Measurements from ENCODE around the gene GNG11. TPM values are rescaled to one million over a fixed set of nuclear protein-coding genes. Genes with fewer than 3 reads are reported as not detected.

GNG11 gene
- total RNA-seq, 3 donors from 2014 or later, result 1.7 to 7.7 (median 3.4) TPM

GRCh38 chr7:93964262-93964661 is 42.7 kb downstream of the GNG11 start:
- Histone ChIP-seq H3K4me1 (ENCODE audit: low read depth) (no peaks in the 10 kb centered on the region), H3K36me3 (ENCODE audit: low read depth) (no peaks in the 10 kb centered on the region), H3K9me3 (no peaks in the 10 kb centered on the region), H3K4me3 (no peak overlapping the region)
- DNase-seq (no peak), ATAC-seq (no peak)
- no peak for TF ChIP-seq CTCF (IDR thresholded peaks at IDR 0.05)
- intact Hi-C loops (cut with DNase I, micrococcal nuclease), result no loop called here

DNA sequence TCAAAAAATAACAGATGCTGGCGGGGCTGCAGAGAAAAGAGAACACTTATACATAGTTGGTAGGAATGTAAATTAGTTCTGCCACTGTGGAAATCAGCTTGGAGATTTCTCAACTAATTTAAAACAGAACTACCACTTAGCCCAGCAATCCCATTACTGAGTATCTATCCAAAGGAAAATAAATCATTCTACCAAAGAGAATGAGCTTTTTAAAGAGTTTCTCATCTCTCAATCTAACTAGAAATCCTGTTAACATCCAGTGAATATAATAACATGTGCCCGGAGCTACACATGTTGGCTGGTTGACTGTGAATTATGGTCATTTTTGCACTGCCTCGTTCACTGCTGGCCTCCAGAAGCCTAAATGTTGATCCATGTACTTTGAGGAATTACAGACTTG is 43.3 kb downstream of the GNG11 start:
- Histone ChIP-seq H3K4me3 (no peak overlapping the region), H3K9me3 (no peaks in the 10 kb centered on the region), H3K4me1 (ENCODE audit: low read depth) (no peaks in the 10 kb centered on the region), H3K36me3 (ENCODE audit: low read depth) (no peaks in the 10 kb centered on the region)
- no peak for ATAC-seq
- intact Hi-C loops (cut with DNase I, micrococcal nuclease), result no loop called here
- DNase-seq, result no peak
- TF ChIP-seq CTCF (IDR thresholded peaks at IDR 0.05), result no peak

- intact Hi-C loops (cut with DNase I, micrococcal nuclease), result no loop called here
- Histone ChIP-seq H3K36me3 (ENCODE audit: low read depth) (no peaks in the 10 kb centered on the region), H3K9me3 (no peaks in the 10 kb centered on the region), H3K4me1 (ENCODE audit: low read depth) (no peaks in the 10 kb centered on the region), H3K4me3 (no peak overlapping the region)
- no peak for DNase-seq
- TF ChIP-seq CTCF (IDR thresholded peaks at IDR 0.05), result no peak
- ATAC-seq, result no peak
Measured at GRCh38 chr7:93968911-93969620, 47.5 kb downstream of the GNG11 start.

DNA sequence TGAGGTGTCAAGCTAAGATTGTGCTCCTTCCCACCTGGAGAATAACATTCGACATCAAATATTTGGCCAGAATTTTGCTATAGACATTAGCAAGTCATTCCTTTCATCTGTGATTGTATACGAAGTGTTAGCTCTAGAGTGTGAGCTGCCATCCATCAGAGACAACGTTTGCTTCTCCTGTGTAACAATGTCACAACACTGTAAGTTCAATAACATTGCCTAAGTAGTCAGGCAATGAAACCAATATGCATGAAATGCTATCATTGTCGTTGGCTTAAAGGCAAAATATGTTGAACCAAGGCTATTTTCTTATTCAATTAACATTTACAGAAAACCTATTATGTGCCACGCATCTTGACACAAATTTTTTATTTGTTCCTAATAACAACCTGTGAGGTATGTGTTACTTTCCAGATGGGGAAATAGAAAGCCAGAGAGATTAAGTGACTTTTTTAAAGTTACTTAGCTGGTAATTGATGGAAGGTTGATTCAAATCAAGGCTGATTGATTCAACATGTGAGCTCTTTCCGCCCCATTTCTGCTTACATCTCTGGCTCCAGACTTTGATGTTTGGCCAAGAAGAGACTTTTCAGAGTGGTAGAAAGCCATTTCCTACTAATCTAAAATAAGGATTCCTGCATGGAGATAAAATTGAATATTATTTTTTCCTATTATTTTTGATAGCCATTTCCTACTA is 50.6 kb downstream of the GNG11 start:
- no peak for ATAC-seq
- Histone ChIP-seq H3K4me1 (ENCODE audit: low read depth) (no peaks in the 10 kb centered on the region), H3K4me3 (no peak overlapping the region), H3K9me3 (no peaks in the 10 kb centered on the region), H3K36me3 (ENCODE audit: low read depth) (no peaks in the 10 kb centered on the region)
- no peak for TF ChIP-seq CTCF (IDR thresholded peaks at IDR 0.05)
- intact Hi-C loops (cut with DNase I, micrococcal nuclease), result no loop called here
- DNase-seq, result no peak

GRCh38 chr7:93973134-93973533 is 51.6 kb downstream of the GNG11 start:
- ATAC-seq, result no peak
- TF ChIP-seq CTCF (IDR thresholded peaks at IDR 0.05), result no peak
- intact Hi-C loops (cut with DNase I, micrococcal nuclease), result no loop called here

More at GRCh38 chr7:93973134-93973533, 51.6 kb downstream of the GNG11 start:
- H3K9me3 ChIP-seq, result no peaks in the 10 kb centered on the region
- H3K4me1 ChIP-seq (ENCODE audit: low read depth), result no peaks in the 10 kb centered on the region
- DNase-seq, result no peak
- no peaks in the 10 kb centered on the region for H3K36me3 ChIP-seq (ENCODE audit: low read depth)
- H3K4me3 ChIP-seq, result no peak overlapping the region
